Heart right ventricle (tissue), 16 donors: ENCODE measurements around the gene TBATA. TPM values are rescaled to one million over a fixed set of nuclear protein-coding genes. Genes with fewer than 3 reads are reported as not detected.

Source experiments
- ATAC-seq, 8 donors: fragments of 200-7000 bp; cut with Tn5 transposase; one replicate each; pipeline ENCODE4 v1.9.1; 2020; ENCODE audit warnings: mild to moderate bottlenecking in 8 of 8, moderate library complexity in 8 of 8, moderate number of reproducible peaks in 1 of 8
- DNase-seq, 2 donors: peaks; one replicate each; pipeline ENCODE4 v3.0.0-alpha.2; 2020
- H3K27ac ChIP-seq, 10 donors: fragments of 200-600 bp; sonication (generic) in 2 of 10; one replicate each; pipeline versions ENCODE4 v1.5.0 to v1.8.0; 2020 to 2022; ENCODE audit warnings: mild to moderate bottlenecking in 3 of 10
- H3K27me3 ChIP-seq, 7 donors: fragments of 200-600 bp; one replicate each; pipeline ENCODE4 v1.8.0; 2021 to 2022; ENCODE audit warnings: mild to moderate bottlenecking in 2 of 7
- H3K36me3 ChIP-seq, 9 donors: fragments of 200-600 bp; sonication (generic) in 1 of 9; one replicate each; pipeline versions ENCODE4 v1.5.0 to v1.8.0; 2020 to 2022; ENCODE audit warnings: mild to moderate bottlenecking in 2 of 9
- H3K4me1 ChIP-seq, 9 donors: fragments of 200-600 bp; sonication (generic) in 1 of 9; one replicate each; pipeline versions ENCODE4 v1.5.0 to v1.8.0; 2020 to 2022; ENCODE audit warnings: mild to moderate bottlenecking in 4 of 9
- H3K4me3 ChIP-seq, 10 donors: fragments of 200-600 bp; sonication (generic) in 2 of 10; one replicate each; pipeline versions ENCODE4 v1.5.0 to v1.8.0; 2020 to 2022; ENCODE audit warnings: mild to moderate bottlenecking in 7 of 10, moderate library complexity in 2 of 10
- H3K9me3 ChIP-seq, 11 donors: fragments of 200-600 bp in 10 of 11; sonication (generic) in 2 of 11; one replicate each; pipeline versions ENCODE4 v1.5.0 to v1.8.0; 2013 to 2022; ENCODE audit warnings: mild to moderate bottlenecking in 2 of 11, control low read depth in 1 of 11, moderate library complexity in 1 of 11
- CTCF ChIP-seq, 9 donors: fragments of 200-600 bp; sonication (generic) in 2 of 9; IDR thresholded peaks; one replicate each; pipeline versions ENCODE4 v1.5.0 to v1.8.0; 2021 to 2022; ENCODE audit warnings: antibody characterized with exemption in 9 of 9, mild to moderate bottlenecking in 5 of 9, moderate library complexity in 1 of 9
- WGBS, 2 donors: extraction: QIAGEN DNeasy Blood & Tissue Kit; methylation state at CpG; one replicate each; pipeline ENCODE4 v1.1.7; 2013; ENCODE audit warnings: inconsistent platforms in 1 of 2; 5-methylcytosine and 5-hydroxymethylcytosine counted together
- intact Hi-C, 10 donors: fragments of 100-400 bp; cut with DNase I; formaldehyde crosslinking; loops; one replicate each; pipeline versions ENCODE4 v1.11.1 to v1.14.2; 2022
- long read RNA-seq, 3 donors: library from polyadenylated mRNA; unstranded; transcript quantifications; one replicate each; pipeline ENCODE4 v2.0.0, GENCODE V29; 2020 to 2021
- polyA plus RNA-seq, 2 donors: library from polyadenylated mRNA; stranded (reverse); fragments of 200-250 nt; gene quantifications; one replicate each; pipeline ENCODE4 v1.2.3, GENCODE V29; 2013
- total RNA-seq, 10 donors: library from RNA; stranded (reverse); fragmentation: NEBNext Ultra II Directional in 3 of 10; extraction: Animal tissue kit (Norgen Biotek cat#: 25700) in 3 of 10; gene quantifications; one replicate each; pipeline versions ENCODE4 v1.2.1 to v1.2.4, GENCODE V29; 2021 to 2023
- donor health status: Arrhythmogenic right ventricular cardiomyopathy.
- donor health status: ischemic (EF 13 %, LVEDD 7.1; RV severe dilation, severe dysfunction).
- donor health status: healthy with polysubstance abuse.
- donor health status: DM: no; HTN: yes; CAD: no.
- donor health status: DM: no; HTN: no; CAD: no.
- donor health status: ischemic (EF 25% LVEDD 6.9; RV normal size, moderate dysfunction).
- donor health status: ischemic (EF 25% LVEDD 5.7; RV mildly dilated, moderate dysfunction).
- donor health status: healthy.
- donor health status: DM: yes; HTN: yes; CAD: no.
- donor health status: Ischemic cardiomyopathy.
- donor health status: ischemic (EF 35%, LVEDD 5.7; RV mildly dilated, moderate dysfunction).
- donor health status: nonischemic (EF 11% LVEDD 7.7; RV severe dilation, severe dysfunction).
- donor health status: DM: yes; HTN: yes; CAD: no.
- donor health status: PGD.
- donor health status: ischemic (EF 29% LVEDD 5.4; RV normal size, mild dysfunction).
- donor health status: nonischemic (EF 23%, LVEDD 6.1; RV moderate dilation, normal function).

TBATA gene
- total RNA-seq, result not detected
- not detected for polyA plus RNA-seq
- long read RNA-seq, donor 1, result 0 reads
- long read RNA-seq, donor 2, result 0 reads
- long read RNA-seq, donor 3, result 0 reads

- H3K4me3 ChIP-seq, result no peak within 1 kb of the TSS
- H3K27ac ChIP-seq, result no peak within 1 kb of the TSS
- TF ChIP-seq CTCF (IDR thresholded peaks at IDR 0.05), result no peak
- ATAC-seq (no peak), DNase-seq (no peak)
- peaks cover 0 to 12% (median 6%) of the 10 kb centered on the region in 9 donors for H3K4me1 ChIP-seq
- intact Hi-C loops, result no loop called here
- H3K36me3 ChIP-seq, result no peaks in the 10 kb centered on the region
- WGBS, 2 donors, result 89 to 90% methylated on average over 4 of the region's 4 CpGs
- H3K9me3 ChIP-seq, result peaks cover 0 to 17% (median 0%) of the 10 kb centered on the region in 11 donors
- H3K27me3 ChIP-seq, result peaks cover 0 to 5% (median 0%) of the 10 kb centered on the region in 7 donors
Observed at GRCh38 chr10:70785190-70785589, at the start of gene TBATA. Gene TBATA, minus strand, starts transcription at chr10:70785377. Its CDS starts 1,998 bp downstream, at chr10:70783379.

- 86 to 89% methylated on average over 7 of the region's 7 CpGs for WGBS, 2 donors
- peaks cover 0 to 10% (median 0%) of the 10 kb centered on the region in 11 donors for H3K9me3 ChIP-seq
- intact Hi-C loops, result no loop called here
- H3K4me3 ChIP-seq, result no peak overlapping the region
- peaks cover 0 to 30% (median 0%) of the 10 kb centered on the region in 9 donors for H3K36me3 ChIP-seq
- ATAC-seq (no peak), DNase-seq (no peak)
- H3K27ac ChIP-seq, result peak overlapping the region in 1 of 10 donors; percentile 77
- H3K27me3 ChIP-seq, result no peaks in the 10 kb centered on the region
- TF ChIP-seq CTCF (IDR thresholded peaks at IDR 0.05), result no peak
- H3K4me1 ChIP-seq, result peaks cover 0 to 73% (median 11%) of the 10 kb centered on the region in 9 donors
Observed at GRCh38 chr10:70834441-70835151, 49.4 kb upstream of the TBATA start.

GRCh38 chr10:70834021-70834420 lies 48.8 kb upstream of the TBATA start:
- Histone ChIP-seq H3K27me3 (no peaks in the 10 kb centered on the region), H3K27ac (peak overlapping the region in 1 of 10 donors; percentile 77), H3K36me3 (peaks cover 0 to 33% (median 0%) of the 10 kb centered on the region in 9 donors), H3K4me1 (peaks cover 0 to 77% (median 12%) of the 10 kb centered on the region in 9 donors), H3K9me3 (peaks cover 0 to 10% (median 0%) of the 10 kb centered on the region in 11 donors), H3K4me3 (no peak overlapping the region)
- intact Hi-C loops, result no loop called here
- TF ChIP-seq CTCF (IDR thresholded peaks at IDR 0.05), result no peak
- ATAC-seq (no peak), DNase-seq (no peak)
- 91 to 94% methylated on average over 5 of the region's 5 CpGs for WGBS, 2 donors

GRCh38 chr10:70833601-70834000 lies 48.4 kb upstream of the TBATA start:
- ATAC-seq, result no peak
- 77 to 99% methylated on average over 2 of the region's 2 CpGs for WGBS, 2 donors

More at GRCh38 chr10:70833601-70834000, 48.4 kb upstream of the TBATA start:
- Histone ChIP-seq H3K27ac (peak overlapping the region in 2 of 10 donors; percentile 21 to 77), H3K9me3 (peaks cover 0 to 10% (median 0%) of the 10 kb centered on the region in 11 donors), H3K4me1 (peaks cover 0 to 75% (median 15%) of the 10 kb centered on the region in 9 donors), H3K36me3 (peaks cover 0 to 33% (median 0%) of the 10 kb centered on the region in 9 donors), H3K27me3 (no peaks in the 10 kb centered on the region), H3K4me3 (no peak overlapping the region)
- TF ChIP-seq CTCF (IDR thresholded peaks at IDR 0.05), result no peak
- no peak for DNase-seq
- intact Hi-C loops, result no loop called here
